CD8-positive, alpha-beta memory T cell (primary cell): ENCODE results near the gene MYO1D. TPM values are rescaled to one million over a fixed set of nuclear protein-coding genes. Genes with fewer than 3 reads are reported as not detected.

Experiments
- CTCF ChIA-PET: fragments of 350-600 bp; sonication (Branson Sonifier 250); formaldehyde crosslinking; loops from one replicate; lab custom pipeline; 2021; ENCODE audit warnings: antibody characterized with exemption; lab: Charles Lee
- POLR2A ChIA-PET: fragments of 350-600 bp; sonication (Branson Sonifier 250); formaldehyde crosslinking; loops from one replicate; lab custom pipeline; 2021; ENCODE audit warnings: antibody characterized with exemption; lab: Charles Lee
- DNase-seq, 5 donors: peaks; one replicate each; pipeline versions ENCODE4 v3.0.0 to v3.0.0-alpha.2; 2020 to 2022; ENCODE audit warnings: mixed read lengths in 1 of 5
- H3K27ac ChIP-seq: one replicate; pipeline ENCODE4 v1.7.0; 2013; ENCODE audit warnings: low read depth, mild to moderate bottlenecking, low read length, moderate library complexity
- H3K27me3 ChIP-seq: 2 replicates; pipeline ENCODE4 v1.7.0; 2013; ENCODE audit warnings: low read length, mild to moderate bottlenecking; ENCODE audit not compliant: insufficient read depth, poor library complexity, severe bottlenecking
- H3K36me3 ChIP-seq: 2 replicates; pipeline ENCODE4 v1.7.0; 2013; ENCODE audit warnings: mild to moderate bottlenecking, low read length, moderate library complexity; ENCODE audit not compliant: insufficient read depth
- H3K4me1 ChIP-seq: 2 replicates; pipeline ENCODE4 v1.7.0; 2013; ENCODE audit warnings: mild to moderate bottlenecking, low read length, moderate library complexity; ENCODE audit not compliant: insufficient read depth
- H3K4me3 ChIP-seq: 2 replicates; pipeline ENCODE4 v1.7.0; 2013; ENCODE audit warnings: mild to moderate bottlenecking, low read length
- H3K9me3 ChIP-seq: 2 replicates; pipeline ENCODE4 v1.7.0; 2013; ENCODE audit warnings: mild to moderate bottlenecking, low read length
- H3K27ac Mint-ChIP-seq, 8 donors: one replicate each; pipeline ENCODE4 v1.8.0; 2020 to 2021; ENCODE audit warnings: mixed read lengths in 8 of 8, mild to moderate bottlenecking in 6 of 8, inconsistent platforms in 3 of 8, moderate library complexity in 3 of 8
- H3K27me3 Mint-ChIP-seq, 2 donors: one replicate each; pipeline ENCODE4 v1.8.0; 2020 to 2021; ENCODE audit warnings: mixed read lengths in 2 of 2, mild to moderate bottlenecking in 1 of 2, moderate library complexity in 1 of 2
- H3K36me3 Mint-ChIP-seq, 3 donors: one replicate each; pipeline ENCODE4 v1.8.0; 2020 to 2021; ENCODE audit warnings: mixed read lengths in 3 of 3, inconsistent platforms in 1 of 3, mild to moderate bottlenecking in 1 of 3
- H3K4me1 Mint-ChIP-seq, 3 donors: one replicate each; pipeline ENCODE4 v1.8.0; 2020 to 2021; ENCODE audit warnings: mixed read lengths in 3 of 3, inconsistent platforms in 1 of 3, mild to moderate bottlenecking in 1 of 3
- H3K4me3 Mint-ChIP-seq, 7 donors: one replicate each; pipeline ENCODE4 v1.8.0; 2020 to 2021; ENCODE audit warnings: mixed read lengths in 7 of 7, mild to moderate bottlenecking in 6 of 7, moderate library complexity in 4 of 7, inconsistent platforms in 2 of 7
- H3K9me3 Mint-ChIP-seq, 5 donors: one replicate each; pipeline ENCODE4 v1.8.0; 2020 to 2022; ENCODE audit warnings: mixed read lengths in 5 of 5, mild to moderate bottlenecking in 3 of 5, moderate library complexity in 2 of 5, inconsistent platforms in 1 of 5
- polyA plus RNA-seq: library from polyadenylated mRNA; unstranded; fragments of 300-500 nt; fragmentation: Illumina TruSeq; gene quantifications from one replicate; pipeline ENCODE4 v1.2.3, GENCODE V29; 2021
- total RNA-seq, 2 experiments: library from RNA; stranded (reverse); gene quantifications; one replicate each; pipeline ENCODE4 v1.2.3, GENCODE V29; 2021

Gene MYO1D
- total and polyA plus RNA-seq, 3 experiments from 2014 or later, result 9.0 to 15.8 (median 11.5) TPM

DNA sequence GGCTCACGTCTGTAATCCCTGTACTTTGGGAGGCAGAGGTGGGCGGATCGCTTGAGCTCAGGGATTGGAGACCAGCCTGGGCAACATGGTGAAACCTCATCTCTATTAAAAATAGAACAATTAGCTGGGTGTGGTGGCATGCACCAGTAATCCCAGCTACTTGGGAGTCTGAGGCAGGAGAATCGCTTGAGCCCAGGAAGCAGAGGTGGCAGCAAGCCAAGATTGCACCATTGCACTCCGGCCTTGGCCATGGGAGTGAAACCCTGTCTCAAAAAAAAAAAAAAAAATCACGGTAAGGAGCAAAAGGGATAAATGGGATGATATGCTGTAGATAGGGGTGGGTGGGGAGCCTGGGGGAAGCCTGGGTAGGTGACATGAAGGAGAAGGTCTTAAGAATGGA is 30.7 kb upstream of the MYO1D start:
- no peaks in the 10 kb centered on the region for H3K36me3 Mint-ChIP-seq
- DNase-seq, result no peak
- no peaks in the 10 kb centered on the region for H3K27me3 ChIP-seq
- H3K4me1 Mint-ChIP-seq, result peaks cover 9 to 16% (median 12%) of the 10 kb centered on the region in 3 donors
- ChIA-PET POLR2A (no interaction called here), CTCF (interaction anchor here (3.2 to 4.9 kb wide), 2 partner anchors 30 to 125 kb away, joined by 18 to 22 read pairs; partner anchors contain the start of gene MYO1D)
- no peaks in the 10 kb centered on the region for H3K9me3 ChIP-seq
- no peak overlapping the region for H3K4me3 ChIP-seq
- peaks cover 4 to 26% of the 10 kb centered on the region in 2 donors for H3K27me3 Mint-ChIP-seq
- no peaks in the 10 kb centered on the region for H3K9me3 Mint-ChIP-seq
- no peak overlapping the region for H3K27ac ChIP-seq
- no peak overlapping the region for H3K27ac Mint-ChIP-seq
- no peaks in the 10 kb centered on the region for H3K4me1 ChIP-seq
- no peaks in the 10 kb centered on the region for H3K36me3 ChIP-seq
- H3K4me3 Mint-ChIP-seq, result no peak overlapping the region

DNA sequence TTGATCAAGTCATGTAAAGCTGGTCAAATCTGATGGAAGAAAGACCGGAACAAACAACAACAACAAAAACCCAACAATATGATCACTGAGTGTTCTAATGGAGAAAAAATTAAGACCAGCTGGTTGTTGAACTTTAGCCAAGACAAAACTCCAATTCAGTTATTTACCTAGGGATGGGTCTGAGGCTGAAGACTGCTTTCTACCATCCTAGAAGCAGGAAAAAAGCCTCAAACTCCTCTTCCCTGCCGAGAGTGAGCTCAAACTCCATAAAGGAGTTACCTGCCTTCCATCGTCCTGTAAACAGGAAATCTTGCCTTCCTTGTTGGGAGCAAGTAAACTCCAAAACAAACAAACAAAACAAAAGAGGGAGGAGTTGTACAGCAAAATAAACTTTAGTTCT is 28.0 kb upstream of the MYO1D start:
- H3K9me3 Mint-ChIP-seq, result no peaks in the 10 kb centered on the region
- no peak for DNase-seq
- CTCF ChIA-PET, result interaction anchor here (4.9 kb wide), 1 partner anchor 28 kb away, joined by 22 read pairs; the partner anchor contains the start of gene MYO1D
- H3K27me3 Mint-ChIP-seq, result peaks cover 7 to 30% of the 10 kb centered on the region in 2 donors
- H3K9me3 ChIP-seq, result no peaks in the 10 kb centered on the region
- H3K4me1 ChIP-seq, result no peaks in the 10 kb centered on the region
- no peak overlapping the region for H3K4me3 ChIP-seq
- H3K27ac Mint-ChIP-seq, result peak overlapping the region in 2 of 8 donors; percentile 58 to 72
- H3K27me3 ChIP-seq, result no peaks in the 10 kb centered on the region
- POLR2A ChIA-PET, result no interaction called here
- H3K36me3 Mint-ChIP-seq, result no peaks in the 10 kb centered on the region
- H3K27ac ChIP-seq, result no peak overlapping the region
- H3K36me3 ChIP-seq, result no peaks in the 10 kb centered on the region
- no peak overlapping the region for H3K4me3 Mint-ChIP-seq
- peaks cover 8 to 16% (median 12%) of the 10 kb centered on the region in 3 donors for H3K4me1 Mint-ChIP-seq

DNA sequence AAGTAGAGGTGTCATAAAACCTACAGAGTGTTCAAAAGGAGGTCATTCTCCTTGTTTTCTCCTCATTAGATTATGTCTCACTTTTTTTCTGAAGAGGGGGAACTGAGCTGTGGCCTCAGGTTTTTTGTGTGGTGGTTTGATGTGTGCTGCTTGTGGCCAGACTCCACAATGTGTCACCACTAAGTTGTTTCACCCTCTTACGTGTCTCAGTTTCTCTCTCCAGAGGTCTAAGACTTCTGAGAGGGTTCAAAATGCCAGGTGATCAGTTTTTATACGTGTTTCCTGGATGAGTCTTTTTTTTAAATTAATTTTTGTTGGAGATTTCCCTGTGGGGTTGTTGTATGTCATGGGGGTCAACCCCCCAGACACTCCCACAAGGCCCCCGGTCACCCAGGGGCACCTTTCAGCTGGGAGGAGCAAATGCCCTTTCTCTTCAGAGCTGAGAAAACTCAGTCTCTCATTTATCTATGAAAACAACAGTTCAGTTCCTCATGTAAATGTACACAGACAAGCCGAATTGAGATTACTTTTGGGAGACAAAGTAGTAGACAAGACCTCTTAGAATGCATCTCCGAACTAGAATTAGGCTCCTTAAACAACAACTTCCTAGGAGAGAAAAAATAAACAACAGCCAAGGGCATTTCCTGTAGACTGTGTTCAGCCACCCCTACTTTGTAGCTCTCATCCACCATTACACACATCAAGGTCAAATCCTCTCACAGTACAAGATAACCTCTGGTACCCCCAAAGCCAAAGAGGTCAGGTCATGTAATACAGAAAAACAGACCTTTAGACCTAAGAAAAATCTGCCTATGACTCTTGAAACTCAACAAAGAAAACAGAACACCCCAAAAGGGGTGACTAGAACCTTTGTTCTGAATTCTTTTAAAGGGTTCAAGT is 27.1 kb upstream of the MYO1D start:
- H3K4me1 ChIP-seq, result no peaks in the 10 kb centered on the region
- no peaks in the 10 kb centered on the region for H3K9me3 ChIP-seq
- Mint-ChIP-seq H3K9me3 (no peaks in the 10 kb centered on the region), H3K36me3 (no peaks in the 10 kb centered on the region), H3K27me3 (peaks cover 7 to 36% of the 10 kb centered on the region in 2 donors), H3K27ac (peak overlapping the region in 5 of 8 donors; percentile 18 to 78 (median 52)), H3K4me3 (peak overlapping the region in 1 of 7 donors; percentile 16), H3K4me1 (peaks cover 4 to 13% (median 12%) of the 10 kb centered on the region in 3 donors)
- H3K27ac ChIP-seq, result peak overlapping the region; percentile 3
- no peak for DNase-seq
- ChIA-PET POLR2A (no interaction called here), CTCF (interaction anchor here (4.9 kb wide), 1 partner anchor 27 kb away, joined by 22 read pairs; the partner anchor contains the start of gene MYO1D)
- no peak overlapping the region for H3K4me3 ChIP-seq
- no peaks in the 10 kb centered on the region for H3K27me3 ChIP-seq
- no peaks in the 10 kb centered on the region for H3K36me3 ChIP-seq

DNA sequence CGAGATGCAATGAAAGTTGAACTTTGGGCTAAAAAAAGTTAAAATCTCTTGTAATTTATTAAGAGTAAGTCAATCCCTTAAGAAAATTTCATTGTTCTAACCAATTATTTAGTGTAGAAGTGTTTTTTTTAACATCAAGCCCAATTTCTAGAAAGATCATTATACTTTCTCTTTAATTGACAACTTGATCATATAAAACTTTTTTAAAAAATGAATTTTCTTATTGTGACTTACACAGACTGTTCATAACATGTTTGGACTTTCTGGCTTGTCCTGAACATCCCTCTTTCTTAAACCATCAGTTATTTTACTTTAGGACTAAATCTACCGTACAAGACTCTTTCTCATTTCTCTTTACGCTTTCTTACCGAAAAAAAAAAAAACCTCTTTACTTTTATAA is 24.8 kb upstream of the MYO1D start:
- Mint-ChIP-seq H3K36me3 (no peaks in the 10 kb centered on the region), H3K27ac (no peak overlapping the region), H3K9me3 (no peaks in the 10 kb centered on the region), H3K4me1 (peaks cover 4 to 13% (median 12%) of the 10 kb centered on the region in 3 donors), H3K4me3 (no peak overlapping the region), H3K27me3 (peaks cover 12 to 49% of the 10 kb centered on the region in 2 donors)
- H3K27me3 ChIP-seq, result no peaks in the 10 kb centered on the region
- no peak for DNase-seq
- ChIA-PET CTCF (no interaction called here), POLR2A (no interaction called here)
- no peaks in the 10 kb centered on the region for H3K4me1 ChIP-seq
- H3K36me3 ChIP-seq, result no peaks in the 10 kb centered on the region
- no peak overlapping the region for H3K27ac ChIP-seq
- no peaks in the 10 kb centered on the region for H3K9me3 ChIP-seq
- no peak overlapping the region for H3K4me3 ChIP-seq

DNA sequence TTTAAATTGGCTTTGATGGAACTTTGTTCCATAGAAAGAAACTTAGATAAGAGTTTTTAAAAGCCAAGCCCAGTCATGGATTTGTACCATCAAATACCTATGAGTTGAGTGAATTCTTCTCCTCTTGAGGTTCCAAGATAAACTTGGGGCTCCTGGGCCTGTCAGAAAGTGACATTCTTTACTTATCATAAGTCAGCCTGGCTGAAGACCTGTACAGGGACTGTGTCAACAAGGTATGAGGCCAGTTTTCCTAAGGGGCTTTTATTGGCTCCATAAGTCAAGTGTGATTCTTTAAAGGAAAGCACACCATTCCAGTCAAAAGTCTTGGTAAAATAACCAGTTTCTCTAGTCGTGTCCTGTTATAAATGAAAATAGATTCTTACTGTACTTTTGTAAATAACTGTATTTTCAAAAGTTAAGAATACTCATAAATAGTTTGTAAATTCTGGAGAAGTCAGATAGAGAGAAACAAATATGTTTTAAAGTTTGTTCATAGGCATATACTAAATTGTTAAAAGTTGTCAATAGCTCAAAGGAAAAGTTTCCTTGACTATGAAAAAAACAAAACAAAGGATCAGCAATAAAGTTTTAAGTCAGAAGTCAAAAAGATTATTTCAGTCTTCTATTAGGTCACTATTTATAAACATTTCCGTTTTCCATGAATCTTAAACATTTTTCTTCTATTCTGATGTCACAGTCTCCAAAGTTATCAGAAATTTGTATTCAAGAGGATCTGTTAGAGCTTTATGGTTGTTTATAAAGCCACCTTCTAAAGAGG is 22.5 kb upstream of the MYO1D start:
- Histone ChIP-seq H3K4me3 (no peak overlapping the region), H3K27me3 (no peaks in the 10 kb centered on the region), H3K9me3 (no peaks in the 10 kb centered on the region), H3K4me1 (no peaks in the 10 kb centered on the region), H3K36me3 (no peaks in the 10 kb centered on the region), H3K27ac (no peak overlapping the region)
- DNase-seq, result no peak
- POLR2A ChIA-PET, result no interaction called here
- H3K27me3 Mint-ChIP-seq, result peaks cover 8 to 36% of the 10 kb centered on the region in 2 donors
- H3K4me1 Mint-ChIP-seq, result peaks cover 4 to 12% (median 11%) of the 10 kb centered on the region in 3 donors
- H3K9me3 Mint-ChIP-seq, result no peaks in the 10 kb centered on the region
- H3K36me3 Mint-ChIP-seq, result no peaks in the 10 kb centered on the region
- CTCF ChIA-PET, result no interaction called here
- H3K27ac Mint-ChIP-seq, result no peak overlapping the region
- no peak overlapping the region for H3K4me3 Mint-ChIP-seq

DNA sequence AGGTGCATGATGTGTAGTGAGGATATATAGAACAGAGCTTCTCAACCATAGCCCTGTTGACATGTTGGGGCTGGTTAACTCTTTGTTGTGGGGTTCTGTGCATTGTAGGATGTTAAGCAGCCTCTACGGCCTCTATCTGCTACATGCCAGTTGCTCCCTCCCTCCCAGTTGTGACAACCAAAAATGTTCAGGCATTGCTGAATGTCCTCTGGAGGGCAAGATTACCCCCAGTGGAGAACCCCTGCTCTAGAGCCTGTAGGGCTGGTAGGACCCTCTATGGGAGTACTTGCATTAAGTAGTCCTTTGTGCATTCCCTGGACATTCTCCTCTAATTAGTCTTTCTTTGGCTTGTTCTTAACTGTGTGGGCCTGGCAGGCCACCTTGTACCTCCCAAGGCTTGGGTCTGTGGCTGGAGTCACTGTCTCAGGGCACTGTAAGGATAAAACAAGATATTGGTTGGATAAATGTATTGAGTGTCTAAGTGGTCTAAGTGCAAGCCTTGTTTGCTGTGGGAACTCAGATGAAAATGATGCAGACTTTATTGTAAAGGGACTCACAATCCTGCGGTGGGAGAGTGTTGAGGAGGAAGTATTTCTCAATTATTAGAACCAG is 19.8 kb upstream of the MYO1D start:
- peak overlapping the region; percentile 46 for H3K27ac ChIP-seq
- DNase-seq, result no peak
- no peak overlapping the region for H3K4me3 ChIP-seq
- no peaks in the 10 kb centered on the region for H3K9me3 Mint-ChIP-seq
- H3K4me3 Mint-ChIP-seq, result no peak overlapping the region
- ChIA-PET POLR2A (no interaction called here), CTCF (interaction anchor here (1.8 kb wide), 1 partner anchor 19 kb away, joined by 6 read pairs; the partner anchor contains the start of gene MYO1D)
- no peaks in the 10 kb centered on the region for H3K9me3 ChIP-seq
- H3K27me3 ChIP-seq, result no peaks in the 10 kb centered on the region
- no peaks in the 10 kb centered on the region for H3K36me3 Mint-ChIP-seq
- H3K27ac Mint-ChIP-seq, result peak overlapping the region in 1 of 8 donors; percentile 7
- H3K27me3 Mint-ChIP-seq, result peaks cover 5 to 27% of the 10 kb centered on the region in 2 donors
- no peaks in the 10 kb centered on the region for H3K4me1 ChIP-seq
- H3K4me1 Mint-ChIP-seq, result no peaks in the 10 kb centered on the region
- no peaks in the 10 kb centered on the region for H3K36me3 ChIP-seq

DNA sequence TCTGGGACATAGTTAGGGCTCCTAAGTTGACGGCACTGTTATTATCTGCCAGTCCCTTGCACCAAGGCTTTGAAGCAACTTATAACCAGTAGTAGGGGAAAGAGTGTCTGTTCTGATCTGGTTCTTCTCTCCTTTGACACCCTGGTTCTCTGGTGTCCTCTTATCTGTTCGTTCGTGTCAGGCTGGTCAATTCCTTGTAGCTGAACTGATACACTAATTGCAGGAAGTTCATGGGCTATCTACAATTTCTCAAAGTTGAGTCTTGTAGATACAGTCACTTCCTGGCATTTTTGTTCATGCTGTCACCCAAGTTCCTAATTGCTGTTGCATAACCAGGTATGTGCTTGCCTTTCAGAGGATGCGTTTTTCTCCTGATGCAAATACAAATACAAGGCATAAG is 17.3 kb upstream of the MYO1D start:
- H3K27me3 ChIP-seq, result no peaks in the 10 kb centered on the region
- no peak overlapping the region for H3K27ac ChIP-seq
- H3K4me3 ChIP-seq, result no peak overlapping the region
- POLR2A ChIA-PET, result no interaction called here
- no peaks in the 10 kb centered on the region for H3K9me3 Mint-ChIP-seq
- CTCF ChIA-PET, result no interaction called here
- H3K36me3 ChIP-seq, result no peaks in the 10 kb centered on the region
- no peaks in the 10 kb centered on the region for H3K9me3 ChIP-seq
- DNase-seq, result no peak
- H3K27me3 Mint-ChIP-seq, result peaks cover 5 to 24% of the 10 kb centered on the region in 2 donors
- H3K4me1 Mint-ChIP-seq, result no peaks in the 10 kb centered on the region
- no peaks in the 10 kb centered on the region for H3K36me3 Mint-ChIP-seq
- no peak overlapping the region for H3K4me3 Mint-ChIP-seq
- H3K4me1 ChIP-seq, result no peaks in the 10 kb centered on the region
- H3K27ac Mint-ChIP-seq, result no peak overlapping the region
